ENCODE results near the gene CCDC40. TPM values are rescaled to one million over a fixed set of nuclear protein-coding genes. Genes with fewer than 3 reads are reported as not detected.
A peak's percentile ranks its signal among the peaks of the same experiment; 100 is the strongest.

The CCDC40 gene
- total and polyA plus RNA-seq, 2 donors = 0.57 to 1.5 TPM

DNA sequence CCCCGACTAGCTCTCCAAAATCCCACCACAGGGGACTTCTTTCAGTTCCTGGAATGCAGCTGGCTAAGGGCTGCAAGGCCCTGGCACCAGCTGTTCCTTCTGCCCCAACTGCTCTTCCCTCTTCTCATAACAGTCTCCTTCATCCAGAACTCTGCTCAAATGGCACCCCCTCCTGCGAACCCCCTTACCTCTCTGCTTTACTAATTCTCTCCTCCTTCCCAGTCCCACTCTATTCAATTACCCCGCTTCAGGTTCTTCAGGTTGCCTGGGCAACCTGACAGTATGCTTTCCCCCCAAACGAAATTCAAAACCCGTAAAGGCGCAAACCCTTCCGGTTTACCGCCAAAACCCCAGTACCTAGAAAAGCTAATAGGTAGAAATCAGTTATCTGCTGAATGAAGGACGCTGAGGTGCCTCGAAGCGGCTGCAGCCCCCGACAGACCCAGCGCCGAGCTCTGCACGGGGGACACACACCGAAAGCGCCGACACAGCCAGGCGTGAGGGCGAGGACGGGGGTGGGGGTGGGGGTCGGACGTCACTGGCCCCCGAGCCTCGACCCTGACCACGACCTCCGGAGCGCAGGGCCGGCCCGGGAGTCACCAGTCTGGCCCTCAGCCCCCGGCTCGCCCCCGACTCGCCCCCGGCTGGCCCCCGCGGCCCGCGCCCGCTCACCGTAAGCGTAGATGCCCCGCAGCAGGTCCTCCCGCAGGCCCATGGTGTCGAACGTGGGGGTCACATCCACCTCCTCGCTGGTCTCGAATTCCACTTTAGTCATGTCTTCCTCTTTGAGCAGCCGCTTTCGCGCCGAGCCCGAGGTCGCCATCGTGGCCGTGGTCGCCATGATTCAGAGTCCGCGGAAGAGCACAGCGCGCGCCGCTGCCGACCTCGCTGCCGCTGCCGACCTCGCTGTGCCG, 109.9 kb downstream of the CCDC40 start:
- Histone ChIP-seq H3K36me3 (ENCODE audit: control insufficient read depth in 2 of 2, insufficient read depth in 2 of 2, low read length in 1 of 2) (peaks cover 25 to 31% of the 10 kb centered on the region in 2 donors), H3K4me3 (ENCODE audit: low read length in 2 of 2) (peak overlapping the region; percentile 76 to 90), H3K27me3 (ENCODE audit: control insufficient read depth in 2 of 2, insufficient read depth in 1 of 2, low read length in 1 of 2) (no peaks in the 10 kb centered on the region), H3K27ac (ENCODE audit: low read depth in 1 of 2, low read length in 1 of 2) (peak overlapping the region; percentile 73 to 94), H3K4me1 (ENCODE audit: control insufficient read depth in 2 of 2, insufficient read depth in 2 of 2, low read length in 2 of 2) (peaks cover 21 to 25% of the 10 kb centered on the region in 2 donors), H3K9me3 (ENCODE audit: control insufficient read depth in 2 of 2, insufficient read depth in 1 of 2, low read length in 1 of 2) (no peaks in the 10 kb centered on the region)
- peak in 5 of 9 donors; percentile 26 to 62 (median 32) for DNase-seq (ENCODE audit: low read depth in 6 of 9, low spot score in 9 of 9)
- under 1% methylated on average over 69 of the region's 69 CpGs for WGBS

DNA sequence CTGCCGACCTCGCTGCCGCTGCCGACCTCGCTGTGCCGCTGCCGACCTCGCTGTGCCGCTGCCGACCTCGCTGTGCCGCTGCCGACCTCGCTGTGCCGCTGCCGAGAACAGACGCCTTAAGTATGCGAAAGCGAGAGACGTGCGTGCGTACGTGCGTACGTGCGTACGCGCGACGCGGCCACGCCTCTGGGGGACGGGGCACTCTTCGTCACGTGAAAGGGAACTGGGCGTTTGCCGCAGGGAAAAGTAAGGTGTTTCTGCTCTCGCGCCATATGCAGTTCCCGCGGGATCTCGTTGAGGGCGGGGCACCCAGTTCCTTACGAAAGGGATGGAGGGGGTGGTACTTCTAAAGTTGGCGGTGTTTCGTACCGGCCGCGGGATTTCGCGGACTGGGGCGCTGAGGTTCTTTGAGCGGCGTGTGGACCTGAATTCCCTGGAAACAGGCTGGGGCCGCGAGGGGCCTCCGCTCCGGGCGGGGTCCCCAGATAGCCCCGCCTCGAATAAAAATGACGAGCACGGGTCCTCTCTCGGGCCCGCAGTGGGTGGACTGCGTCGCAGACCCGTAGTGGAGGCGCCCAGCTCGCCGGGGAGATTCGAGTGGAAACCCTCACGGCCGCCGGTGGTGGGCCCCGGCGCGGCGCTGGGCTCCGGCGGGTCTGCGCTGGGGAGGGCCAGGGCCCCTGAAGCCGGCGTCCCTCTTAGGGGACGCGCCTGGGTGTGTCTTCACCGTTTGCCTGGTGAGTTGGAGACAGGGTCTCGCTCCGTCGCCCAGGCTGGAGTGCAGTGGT, 110.8 kb downstream of the CCDC40 start, which contains the start of gene EIF4A3:
Gene EIF4A3 (minus strand): TSS at position 94 of the 788 bp plus-strand sequence. CDS start 167 bp downstream, outside the sequence.
- peak; percentile 96 to 100 (median 98) for DNase-seq (ENCODE audit: low read depth in 6 of 9, low spot score in 9 of 9)
- peaks cover 20 to 22% of the 10 kb centered on the region in 2 donors for H3K36me3 ChIP-seq (ENCODE audit: control insufficient read depth in 2 of 2, insufficient read depth in 2 of 2, low read length in 1 of 2)
- H3K9me3 ChIP-seq (ENCODE audit: control insufficient read depth in 2 of 2, insufficient read depth in 1 of 2, low read length in 1 of 2) = peaks cover 0 to 5% of the 10 kb centered on the region in 2 donors
- under 1% methylated on average over 90 of the region's 90 CpGs for WGBS
- H3K27me3 ChIP-seq (ENCODE audit: control insufficient read depth in 2 of 2, insufficient read depth in 1 of 2, low read length in 1 of 2) = no peaks in the 10 kb centered on the region
- H3K4me3 ChIP-seq (ENCODE audit: low read length in 2 of 2) = peak within 1 kb of the TSS; percentile 86 to 90
- H3K27ac ChIP-seq (ENCODE audit: low read depth in 1 of 2, low read length in 1 of 2) = peak within 1 kb of the TSS; percentile 73 to 94
- peaks cover 25 to 29% of the 10 kb centered on the region in 2 donors for H3K4me1 ChIP-seq (ENCODE audit: control insufficient read depth in 2 of 2, insufficient read depth in 2 of 2, low read length in 2 of 2)

Other genes with a start within 250 kb of the CCDC40 start
- 7.4 TPM for gene CBX8, start 239.6 kb upstream of the CCDC40 start, total RNA-seq
- 12.8 TPM for gene CBX8, start 239.6 kb upstream of the CCDC40 start, polyA plus RNA-seq
- gene CBX4, start 197.2 kb upstream of the CCDC40 start, total RNA-seq = 26.9 TPM
- 32.1 TPM for gene CBX4, start 197.2 kb upstream of the CCDC40 start, polyA plus RNA-seq
- 3.7 TPM for gene TBC1D16, start 770 bp upstream of the CCDC40 start, total RNA-seq
- gene TBC1D16, start 770 bp upstream of the CCDC40 start, polyA plus RNA-seq = 4.2 TPM
- gene GAA, start 64.9 kb downstream of the CCDC40 start, total RNA-seq = 30.4 TPM
- gene GAA, start 64.9 kb downstream of the CCDC40 start, polyA plus RNA-seq = 56.4 TPM
- 116 TPM for gene EIF4A3, start 110.5 kb downstream of the CCDC40 start, total RNA-seq
- 76.3 TPM for gene EIF4A3, start 110.5 kb downstream of the CCDC40 start, polyA plus RNA-seq
- 0.38 TPM for gene CARD14, start 133.4 kb downstream of the CCDC40 start, total RNA-seq
- gene CARD14, start 133.4 kb downstream of the CCDC40 start, polyA plus RNA-seq = 1.7 TPM
- 4.0 TPM for gene SGSH, start 183.7 kb downstream of the CCDC40 start, total RNA-seq
- gene SGSH, start 183.7 kb downstream of the CCDC40 start, polyA plus RNA-seq = 38.9 TPM
- gene SLC26A11, start 183.8 kb downstream of the CCDC40 start, total RNA-seq = 2.3 TPM
- 17.4 TPM for gene SLC26A11, start 183.8 kb downstream of the CCDC40 start, polyA plus RNA-seq
- gene RNF213, start 224.2 kb downstream of the CCDC40 start, total RNA-seq = 76.4 TPM
- gene RNF213, start 224.2 kb downstream of the CCDC40 start, polyA plus RNA-seq = 114 TPM

Data from thymus (tissue), 11 donors.